Stimulated activated CD4-positive, alpha-beta T cell treated with anti-CD3 and anti-CD28 coated beads, Interleukin-1b, Interleukin-23, amount 100 ng/mL, for 4 hours (primary cell): Measurements from ENCODE around the gene CAMTA1.

ENCODE experiments used
- DNase-seq, 2 donors: peaks; one replicate each; pipeline ENCODE4 v3.0.0-alpha.2; 2020; ENCODE audit warnings: low read depth in 2 of 2

Gene CAMTA1

GRCh38 chr1:6873298-6874015 is 88.2 kb downstream of the CAMTA1 start:
- DNase-seq = no peak

- no peak for DNase-seq
Measured at GRCh38 chr1:6874298-6874697, 89.0 kb downstream of the CAMTA1 start.

DNA sequence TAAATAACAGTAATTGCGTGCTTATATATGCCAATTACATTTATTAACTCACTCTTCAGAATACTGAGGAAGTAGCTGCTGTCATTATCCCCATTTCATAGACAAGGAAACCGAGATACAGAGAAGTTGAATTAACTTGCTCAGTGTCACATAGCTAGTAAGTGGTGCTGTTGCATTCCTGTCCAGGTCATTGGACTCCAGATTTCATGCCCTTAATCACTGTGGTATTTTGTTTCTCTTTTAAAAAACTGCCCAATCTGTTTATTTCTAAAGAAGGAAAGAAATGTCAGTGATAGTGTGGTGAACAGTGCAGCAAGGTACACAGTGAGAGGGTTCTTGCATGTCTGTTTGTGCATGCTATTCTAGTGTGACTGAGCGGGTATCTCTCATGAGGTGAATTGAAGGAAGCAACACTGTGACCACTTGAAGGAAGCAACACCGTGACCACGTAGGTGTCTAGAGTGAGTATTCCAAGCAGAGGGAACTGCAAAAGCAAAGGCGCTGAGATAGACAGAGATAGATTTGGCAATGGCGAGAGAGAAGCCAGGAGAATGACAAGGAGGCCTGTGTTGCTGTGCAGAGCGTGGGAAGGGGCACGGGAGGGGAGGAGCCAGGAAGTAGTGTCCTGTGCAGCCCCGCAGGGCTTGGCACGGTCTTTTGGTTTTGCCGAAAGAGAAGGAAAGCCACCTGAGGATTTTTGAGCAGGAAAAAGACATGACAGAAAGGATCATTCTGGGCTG is 95.9 kb downstream of the CAMTA1 start:
- no peak for DNase-seq

DNA sequence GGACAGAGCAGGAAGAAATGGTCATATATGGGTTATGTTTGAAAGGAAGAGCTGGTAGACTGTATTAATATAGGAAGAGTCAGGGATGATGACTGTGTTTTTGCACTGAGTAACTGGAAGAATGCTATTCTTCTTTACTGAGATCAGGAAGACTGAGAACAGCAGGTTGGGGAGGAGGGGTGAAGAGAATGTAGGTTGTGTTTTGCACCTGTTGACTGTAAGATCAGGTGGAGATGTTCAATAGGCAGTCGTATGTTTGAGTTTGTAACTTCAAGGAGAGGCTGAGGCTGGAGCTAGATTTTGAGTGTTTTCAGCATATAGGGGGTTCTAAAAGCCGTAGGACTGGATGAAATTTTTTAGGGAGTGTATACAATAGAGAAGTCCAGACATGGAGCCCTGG is 97.2 kb downstream of the CAMTA1 start:
- no peak for DNase-seq

DNA sequence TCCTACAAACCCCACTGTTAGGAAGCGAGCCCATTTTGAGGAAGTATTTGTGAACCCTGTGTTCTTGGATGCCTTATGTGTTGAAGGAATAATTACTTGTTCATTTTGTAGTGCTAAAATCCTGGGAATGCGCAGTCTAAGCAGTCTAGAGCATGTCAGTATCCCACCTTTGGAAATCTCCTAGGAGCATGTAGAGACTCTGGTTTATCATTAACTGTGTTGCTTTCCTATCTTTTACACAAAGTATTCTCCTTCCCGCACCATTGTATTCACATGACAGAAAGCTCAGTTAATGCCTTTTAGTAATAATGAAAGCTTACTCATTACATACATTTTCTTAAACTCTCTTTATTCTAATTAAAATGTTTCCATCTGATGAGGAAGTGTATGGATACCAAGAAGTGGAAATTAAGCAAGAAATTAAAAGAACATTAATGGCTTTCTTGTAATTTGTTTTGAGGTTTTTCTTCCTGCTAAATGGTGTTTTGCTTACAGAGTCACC is 99.4 kb downstream of the CAMTA1 start:
- no peak for DNase-seq

DNA sequence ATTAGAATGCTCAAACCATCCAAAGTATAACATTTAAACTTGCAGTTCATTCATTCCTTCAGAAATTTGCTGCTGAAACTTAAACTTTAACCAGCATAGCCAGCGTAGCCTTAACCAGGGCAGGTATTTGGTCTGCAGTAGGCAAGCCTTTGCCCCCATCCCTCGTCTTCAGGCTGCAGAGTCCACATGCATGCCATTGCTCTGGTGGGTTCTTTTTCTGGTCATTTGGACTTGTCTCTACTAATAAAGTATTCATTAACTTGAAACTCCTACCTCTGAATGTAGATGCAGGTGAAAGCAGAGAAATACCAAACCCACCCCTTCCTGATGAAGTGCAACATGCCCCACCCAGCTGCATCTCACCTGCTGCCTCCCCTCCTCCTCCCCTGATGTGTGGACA is 100.2 kb downstream of the CAMTA1 start:
- DNase-seq = no peak

DNA sequence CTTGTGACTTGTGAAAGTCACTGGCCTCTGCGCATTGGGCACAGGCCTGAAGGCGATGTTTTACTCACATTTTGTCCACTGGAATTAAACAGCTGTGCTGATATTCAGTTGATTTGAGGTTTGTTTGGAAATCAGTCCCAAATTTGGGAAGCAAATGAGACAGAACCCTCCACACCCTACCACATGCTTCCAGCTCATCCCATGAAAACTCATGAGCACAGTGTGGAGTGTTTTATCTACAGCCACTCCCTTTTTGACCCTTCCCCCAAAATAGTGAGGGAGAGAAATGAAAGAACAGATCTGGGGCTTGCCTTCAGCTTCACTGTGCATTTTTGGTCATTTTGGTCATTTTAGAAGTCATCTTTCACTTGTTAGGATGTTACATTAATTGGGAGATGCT is 101.3 kb downstream of the CAMTA1 start:
- no peak for DNase-seq

GRCh38 chr1:6888268-6888667 is 103.0 kb downstream of the CAMTA1 start:
- DNase-seq = no peak

- DNase-seq = no peak
Measured at GRCh38 chr1:6888870-6889269, 103.6 kb downstream of the CAMTA1 start.

- peak; percentile 14 to 22 for DNase-seq
Measured at GRCh38 chr1:6889875-6890480, 104.7 kb downstream of the CAMTA1 start.

GRCh38 chr1:6890686-6891085 is 105.4 kb downstream of the CAMTA1 start:
- no peak for DNase-seq

DNA sequence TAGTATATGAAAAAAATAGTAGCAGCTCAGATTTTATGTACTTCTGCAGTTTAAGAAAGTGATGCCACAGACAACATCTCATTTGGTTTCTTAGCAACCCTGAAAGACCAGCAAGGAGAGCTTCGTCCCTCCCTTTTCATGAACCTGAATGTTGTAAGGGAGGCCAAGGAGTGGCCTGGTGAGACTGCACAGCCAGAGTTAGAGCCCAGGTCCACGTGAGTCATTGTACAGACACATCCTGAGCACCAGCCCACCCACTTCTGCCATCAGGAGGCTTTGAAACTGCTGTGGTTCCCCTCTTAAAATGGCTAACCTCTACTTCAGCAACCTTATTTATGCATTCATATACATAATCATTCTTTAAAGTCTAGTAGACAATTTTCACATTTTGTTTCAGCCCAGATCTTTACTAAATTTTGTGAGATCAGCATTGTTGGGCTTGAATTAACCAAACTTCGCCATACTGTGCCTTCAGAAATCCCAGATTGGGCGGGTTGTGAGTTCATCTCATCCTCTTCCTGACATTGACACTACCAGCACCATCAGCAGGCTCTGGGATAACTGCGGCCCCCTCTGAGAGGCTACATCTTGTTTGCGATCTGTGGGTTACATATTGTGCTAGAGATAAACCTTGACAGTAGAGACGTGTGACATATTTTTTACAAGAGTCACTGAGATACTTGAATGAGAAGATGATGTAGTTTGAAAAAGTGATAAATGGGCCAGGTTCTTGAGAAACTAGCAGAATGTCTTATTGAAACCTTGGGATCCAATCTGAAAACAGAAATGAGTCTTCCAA is 106.7 kb downstream of the CAMTA1 start:
- DNase-seq = peak in 1 of 2 donors; percentile 12

- DNase-seq = no peak
Measured at GRCh38 chr1:6893388-6893787, 108.1 kb downstream of the CAMTA1 start.

GRCh38 chr1:6897138-6897537 is 111.9 kb downstream of the CAMTA1 start:
- DNase-seq = no peak

DNA sequence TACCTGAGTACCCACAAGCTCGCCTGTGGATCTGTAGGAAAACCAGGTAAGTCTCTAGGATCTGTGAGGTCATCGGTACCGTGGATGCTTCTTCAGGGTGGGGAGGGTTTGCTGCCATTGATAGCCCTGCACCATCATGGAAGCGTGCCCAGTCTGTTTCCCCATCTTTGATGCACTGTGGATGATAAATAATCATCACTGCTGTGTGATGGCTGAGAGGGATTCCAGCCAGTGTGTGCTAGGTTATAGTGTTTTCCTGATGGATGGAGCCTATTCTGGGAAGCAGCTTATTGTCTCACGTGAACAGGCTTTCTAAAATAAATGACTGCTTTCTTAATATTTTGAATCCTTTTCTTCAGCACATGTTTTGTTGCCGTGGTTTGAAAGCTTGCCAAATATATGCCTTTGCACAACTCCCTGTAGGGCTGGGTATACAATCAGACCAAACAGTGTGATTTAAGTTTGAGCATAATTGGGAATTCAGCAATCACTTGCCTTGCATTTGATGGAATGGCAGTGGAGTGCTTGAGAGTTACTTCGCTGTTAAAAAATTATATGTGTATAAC is 113.8 kb downstream of the CAMTA1 start:
- no peak for DNase-seq

DNA sequence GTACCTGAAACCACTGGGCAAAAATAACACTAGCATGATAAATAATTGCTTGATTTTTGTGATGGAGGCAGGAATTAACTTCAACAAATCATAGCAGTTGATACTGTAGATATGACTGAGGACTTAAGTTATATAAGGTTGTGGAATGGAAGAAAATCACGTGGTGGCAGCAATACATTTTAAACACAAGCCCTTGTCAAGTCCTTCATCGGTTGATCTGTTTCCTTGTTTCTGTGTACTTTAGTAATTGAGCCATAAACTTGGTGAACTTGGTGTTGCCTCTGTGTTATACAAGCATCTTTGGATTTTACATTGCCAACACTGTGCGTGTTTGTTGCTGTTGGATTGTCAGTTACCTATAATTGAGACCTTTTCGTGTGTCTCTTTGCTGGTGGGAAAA is 114.4 kb downstream of the CAMTA1 start:
- no peak for DNase-seq

GRCh38 chr1:6902153-6902552 is 116.9 kb downstream of the CAMTA1 start:
- no peak for DNase-seq

- DNase-seq = no peak
Measured at GRCh38 chr1:6904476-6905170, 119.4 kb downstream of the CAMTA1 start.

- no peak for DNase-seq
Measured at GRCh38 chr1:6905331-6905730, 120.1 kb downstream of the CAMTA1 start.

DNA sequence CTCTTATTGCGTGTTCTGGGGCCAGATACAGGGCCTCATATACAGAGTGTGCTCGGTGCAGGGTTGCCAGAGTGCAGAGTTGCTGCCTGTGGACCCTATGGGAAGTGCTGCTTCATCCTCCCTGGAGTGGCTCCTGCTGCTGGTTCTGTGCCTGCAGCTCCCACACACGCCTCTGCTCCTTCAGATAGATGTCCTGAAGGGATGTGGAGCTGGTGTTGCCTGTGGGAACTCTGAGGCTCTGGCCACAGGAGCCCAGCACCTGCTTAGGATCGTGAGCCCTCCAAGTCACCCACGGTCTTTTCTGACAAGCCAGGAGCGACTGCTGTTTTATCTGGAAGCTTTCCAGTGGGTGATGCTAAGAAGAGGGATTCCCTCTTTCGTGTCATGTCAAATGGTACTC is 120.5 kb downstream of the CAMTA1 start:
- DNase-seq = no peak

DNA sequence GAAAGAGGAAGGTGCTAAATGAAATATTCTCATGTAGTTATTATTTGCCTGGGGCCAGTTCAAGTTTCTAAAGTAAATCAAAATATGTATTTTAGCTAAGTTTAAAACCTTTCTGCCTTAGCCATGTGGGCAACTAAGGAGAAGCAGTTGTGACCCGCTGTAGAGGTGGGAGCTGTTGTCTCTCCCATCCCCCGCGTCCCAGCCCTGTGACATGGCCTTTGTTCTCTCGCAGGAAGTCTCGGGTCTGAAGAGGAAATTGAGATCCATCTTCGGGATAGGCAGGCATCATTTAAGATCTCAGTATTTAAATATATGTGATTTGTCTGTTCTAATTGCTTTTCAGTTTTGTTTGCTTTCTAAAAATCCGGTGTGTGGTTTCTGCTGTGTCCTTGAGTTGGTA is 121.5 kb downstream of the CAMTA1 start:
- DNase-seq = no peak
